Upper lobe of left lung (tissue), 6 donors: ENCODE results near the gene ADAMTSL3. TPM values are rescaled to one million over a fixed set of nuclear protein-coding genes. Genes with fewer than 3 reads are reported as not detected.
A peak's percentile ranks its signal among the peaks of the same experiment; 100 is the strongest.

Experiments
- ATAC-seq, 2 donors: fragments of 200-7000 bp; cut with Tn5 transposase; one replicate each; pipeline ENCODE4 v1.9.1; 2022; ENCODE audit warnings: mild to moderate bottlenecking in 2 of 2, moderate library complexity in 2 of 2; ENCODE audit not compliant: low FRiP score in 2 of 2
- DNase-seq, 2 donors: peaks; one replicate each; pipeline ENCODE4 v3.0.0-alpha.2; 2019 to 2020
- H3K27ac ChIP-seq, 4 donors: fragments of 200-600 bp; sonication (generic); one replicate each; pipeline ENCODE4 v1.5.1; 2016 to 2019
- H3K27me3 ChIP-seq, 4 donors: fragments of 200-600 bp; sonication (generic); one replicate each; pipeline ENCODE4 v1.5.1; 2017 to 2019
- H3K36me3 ChIP-seq, 4 donors: fragments of 200-600 bp; sonication (generic); one replicate each; pipeline ENCODE4 v1.5.1; 2016 to 2019
- H3K4me1 ChIP-seq, 4 donors: fragments of 200-600 bp; sonication (generic); one replicate each; pipeline ENCODE4 v1.5.1; 2018 to 2019
- H3K4me3 ChIP-seq, 4 donors: fragments of 200-600 bp; sonication (generic); one replicate each; pipeline ENCODE4 v1.5.1; 2017 to 2019; ENCODE audit warnings: mild to moderate bottlenecking in 2 of 4, moderate library complexity in 1 of 4
- H3K9me3 ChIP-seq, 4 donors: fragments of 200-600 bp; sonication (generic); one replicate each; pipeline ENCODE4 v1.5.1; 2018 to 2019
- CTCF ChIP-seq, 6 experiments: fragments of 450-650 bp in 4 of 6; fragments of 200-600 bp in 2 of 6; sonication (generic) in 2 of 6; IDR thresholded peaks; one replicate each; pipeline ENCODE4 v1.5.1; 2016 to 2019; ENCODE audit warnings: antibody characterized with exemption in 6 of 6
- EP300 ChIP-seq, 4 donors: sonication (generic); formaldehyde crosslinking; IDR thresholded peaks; one replicate each; pipeline ENCODE4 v1.5.1; 2017; ENCODE audit warnings: antibody characterized with exemption in 4 of 4, control low read depth in 2 of 4
- POLR2A ChIP-seq, 4 donors: fragments of 450-650 bp; IDR thresholded peaks; one replicate each; pipeline ENCODE4 v1.5.1; 2016 to 2017; ENCODE audit warnings: antibody characterized with exemption in 4 of 4, mild to moderate bottlenecking in 2 of 4
- POLR2AphosphoS5 ChIP-seq, 2 donors: sonication (generic); formaldehyde crosslinking; IDR thresholded peaks; one replicate each; pipeline ENCODE4 v1.5.1; 2017; ENCODE audit warnings: antibody characterized with exemption in 2 of 2
- WGBS, 2 donors: methylation state at CpG; one replicate each; pipeline ENCODE4 v1.1.5; 2017 to 2018; 5-methylcytosine and 5-hydroxymethylcytosine counted together
- total RNA-seq, 6 donors: library from RNA; depleted of rRNA in 4 of 6; stranded (reverse); fragments of >200 nt in 4 of 6; gene quantifications; one replicate each; pipeline versions ENCODE4 v1.1.0 to v1.2.1, GENCODE V29; 2016 to 2021
- donor health status: DM: no; HTN: no; CAD: no; lungs with moderate emphysema.
- donor health status: DM: no; HTN: yes; CAD: no; lungs with severe emphysema.

ADAMTSL3 gene
- total RNA-seq, 6 donors from 2014 or later = 8.8 to 22.2 (median 11.7) TPM

- WGBS, 2 donors = 74 to 80% methylated on average over 4 of the region's 4 CpGs
- Histone ChIP-seq H3K4me3 (no peak overlapping the region), H3K9me3 (no peaks in the 10 kb centered on the region), H3K27me3 (no peaks in the 10 kb centered on the region), H3K4me1 (no peaks in the 10 kb centered on the region), H3K27ac (no peak overlapping the region), H3K36me3 (no peaks in the 10 kb centered on the region)
- DNase-seq = no peak
- TF ChIP-seq POLR2A (IDR thresholded peaks at IDR 0.05) (no peak), POLR2AphosphoS5 (IDR thresholded peaks at IDR 0.05) (no peak), CTCF (IDR thresholded peaks at IDR 0.05) (no peak), EP300 (IDR thresholded peaks at IDR 0.05) (no peak)
- no peak for ATAC-seq
These were observed 34.3 kb downstream of the ADAMTSL3 start for GRCh38 chr15:83688201-83688600.

DNA sequence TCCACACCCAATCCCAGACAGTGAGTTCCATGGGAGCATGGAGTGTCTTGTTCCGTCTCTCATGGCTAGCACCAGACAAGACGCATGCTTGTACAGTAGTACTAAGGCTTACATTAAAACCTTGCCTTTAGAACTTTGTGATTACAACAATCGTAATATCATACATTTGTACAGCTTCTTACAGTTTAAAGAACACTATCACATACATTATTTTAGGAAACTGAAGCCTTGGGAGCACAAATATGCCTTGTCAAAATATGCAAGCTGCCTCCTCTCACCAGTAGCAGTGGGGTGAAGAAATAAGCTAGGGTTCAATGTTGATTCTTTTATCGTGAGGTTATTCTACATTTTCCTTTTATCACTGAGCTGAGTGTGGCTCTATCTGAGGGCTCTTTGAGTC, 36.8 kb downstream of the ADAMTSL3 start:
- DNase-seq = no peak
- Histone ChIP-seq H3K4me3 (no peak overlapping the region), H3K9me3 (no peaks in the 10 kb centered on the region), H3K4me1 (no peaks in the 10 kb centered on the region), H3K27me3 (no peaks in the 10 kb centered on the region), H3K27ac (no peak overlapping the region), H3K36me3 (no peaks in the 10 kb centered on the region)
- WGBS, 2 donors = 76 to 77% methylated on average over 4 of the region's 4 CpGs
- TF ChIP-seq POLR2A (IDR thresholded peaks at IDR 0.05) (no peak), EP300 (IDR thresholded peaks at IDR 0.05) (no peak), POLR2AphosphoS5 (IDR thresholded peaks at IDR 0.05) (no peak), CTCF (IDR thresholded peaks at IDR 0.05) (no peak)
- no peak for ATAC-seq

DNA sequence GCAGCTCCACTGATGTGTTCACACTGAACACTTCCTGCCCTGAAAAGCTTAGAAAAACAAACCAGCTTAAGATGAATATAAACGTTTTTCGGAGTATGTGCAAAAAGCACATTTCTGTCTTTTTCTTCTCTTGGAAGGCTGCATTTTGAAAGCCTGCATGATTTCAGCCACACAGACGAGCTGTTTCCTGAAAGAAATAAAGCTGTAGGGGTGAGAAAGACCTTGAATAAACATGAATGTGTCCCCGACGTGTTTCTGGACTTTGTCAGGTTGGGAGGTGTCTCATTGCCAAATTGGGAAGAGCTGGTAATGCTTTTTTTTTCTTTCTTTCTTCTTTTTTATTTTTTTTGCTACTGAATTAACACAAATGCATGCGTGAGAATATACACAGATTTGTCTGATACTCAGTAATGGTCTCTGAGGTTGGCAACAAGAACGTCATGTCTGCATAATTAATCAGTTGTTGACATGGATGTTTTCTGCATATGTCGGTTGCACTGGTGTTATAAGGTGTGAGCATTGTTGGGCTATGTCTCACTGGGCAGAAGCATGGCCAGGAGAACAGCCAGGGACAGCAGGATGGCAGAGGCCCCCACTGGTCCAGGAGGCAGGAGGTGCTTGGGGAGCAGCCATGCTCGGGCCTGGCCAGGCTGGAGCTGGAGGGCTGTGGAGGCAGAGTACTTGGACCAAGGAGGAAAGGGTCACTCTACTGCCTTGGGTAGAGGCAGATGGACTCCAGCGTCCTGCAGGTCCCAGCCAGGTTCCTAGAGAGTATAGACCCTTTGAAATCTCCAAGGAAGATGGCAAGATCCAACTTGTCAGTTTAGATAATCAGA, 39.0 kb downstream of the ADAMTSL3 start:
- DNase-seq (peak in 1 of 2 donors; percentile 49), ATAC-seq (no peak)
- TF ChIP-seq CTCF (IDR thresholded peaks at IDR 0.05) = no peak
- TF ChIP-seq EP300 (IDR thresholded peaks at IDR 0.05) = no peak
- TF ChIP-seq POLR2A (IDR thresholded peaks at IDR 0.05) = no peak
- TF ChIP-seq POLR2AphosphoS5 (IDR thresholded peaks at IDR 0.05) = no peak
- Histone ChIP-seq H3K27ac (peak overlapping the region in 2 of 4 donors; percentile 4 to 52), H3K4me1 (no peaks in the 10 kb centered on the region), H3K9me3 (no peaks in the 10 kb centered on the region), H3K36me3 (no peaks in the 10 kb centered on the region), H3K4me3 (no peak overlapping the region), H3K27me3 (no peaks in the 10 kb centered on the region)
- 48 to 50% methylated on average over 10 of the region's 10 CpGs for WGBS, 2 donors

DNA sequence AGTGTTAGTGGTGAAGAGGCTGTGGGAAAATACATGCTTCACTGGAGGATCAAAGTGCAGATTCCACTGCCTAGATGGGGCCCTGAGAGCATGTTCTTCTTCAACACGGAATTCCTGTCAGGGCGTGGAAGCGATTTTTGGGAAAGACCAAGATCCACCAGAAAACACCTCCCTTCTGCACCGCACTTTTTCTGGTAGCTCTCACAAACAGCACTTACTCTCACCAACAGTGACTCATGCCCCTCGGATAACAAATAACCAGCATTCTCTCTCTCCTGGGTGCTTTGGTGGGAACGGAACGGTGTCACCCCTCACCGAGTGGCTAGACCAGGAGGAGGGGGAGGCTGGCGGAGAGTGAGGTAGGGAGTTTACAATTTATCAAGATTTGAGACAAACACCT, 40.1 kb downstream of the ADAMTSL3 start:
- Histone ChIP-seq H3K27ac (peak overlapping the region in 3 of 4 donors; percentile 5 to 27 (median 23)), H3K4me1 (no peaks in the 10 kb centered on the region), H3K4me3 (no peak overlapping the region), H3K9me3 (no peaks in the 10 kb centered on the region), H3K36me3 (no peaks in the 10 kb centered on the region), H3K27me3 (no peaks in the 10 kb centered on the region)
- WGBS, 2 donors = 31 to 39% methylated on average over 9 of the region's 9 CpGs
- TF ChIP-seq POLR2A (IDR thresholded peaks at IDR 0.05) (no peak), POLR2AphosphoS5 (IDR thresholded peaks at IDR 0.05) (no peak), CTCF (IDR thresholded peaks at IDR 0.05) (no peak), EP300 (IDR thresholded peaks at IDR 0.05) (no peak)
- peak in 1 of 2 donors; percentile 56 for ATAC-seq
- DNase-seq = no peak

DNA sequence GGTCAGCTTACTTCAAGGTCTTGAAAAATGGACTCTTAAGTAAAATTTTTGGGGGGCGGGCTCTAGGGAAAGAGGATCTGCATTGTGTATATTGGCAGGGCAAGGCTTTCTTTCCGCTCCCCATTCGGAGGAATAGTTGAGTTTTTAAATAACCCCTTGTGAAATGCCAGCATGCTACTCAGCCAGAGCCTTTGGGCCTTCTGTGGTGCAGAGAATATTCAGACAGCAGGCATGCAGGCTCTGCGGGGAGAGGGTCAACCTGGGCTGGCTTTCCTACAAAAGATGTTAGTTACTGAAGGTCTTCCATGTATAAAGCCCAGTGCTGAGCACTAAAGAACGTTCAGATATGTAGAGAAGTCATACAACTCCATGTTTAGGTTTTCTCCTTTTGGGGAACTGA, 40.6 kb downstream of the ADAMTSL3 start:
- 68 to 72% methylated on average over 5 of the region's 5 CpGs for WGBS, 2 donors

More for the DNA sequence above, 40.6 kb downstream of the ADAMTSL3 start:
- H3K4me1 ChIP-seq = no peaks in the 10 kb centered on the region
- no peak for TF ChIP-seq POLR2A (IDR thresholded peaks at IDR 0.05)
- TF ChIP-seq CTCF (IDR thresholded peaks at IDR 0.05) = no peak
- TF ChIP-seq EP300 (IDR thresholded peaks at IDR 0.05) = no peak
- TF ChIP-seq POLR2AphosphoS5 (IDR thresholded peaks at IDR 0.05) = no peak
- no peaks in the 10 kb centered on the region for H3K27me3 ChIP-seq
- no peak for DNase-seq
- H3K9me3 ChIP-seq = no peaks in the 10 kb centered on the region
- H3K36me3 ChIP-seq = no peaks in the 10 kb centered on the region
- peak overlapping the region in 3 of 4 donors; percentile 5 to 27 (median 23) for H3K27ac ChIP-seq
- ATAC-seq = no peak
- no peak overlapping the region for H3K4me3 ChIP-seq
